HEK293 (cell line): Measurements from ENCODE around the gene RCOR2.

Experiments used
- CTCF ChIA-PET: fragments of 350-600 bp; formaldehyde crosslinking; extraction: SDS; loops from one replicate; lab custom pipeline; 2021; ENCODE audit warnings: antibody characterized with exemption; lab: Yijun Ruan, JAX
- POLR2A ChIA-PET: fragments of 300-600 bp; formaldehyde crosslinking; extraction: SDS; loops from one replicate; lab custom pipeline; 2020; ENCODE audit warnings: antibody characterized with exemption, inconsistent platforms; lab: Yijun Ruan, JAX
- H3K27ac ChIP-seq: fragments of 200-500 bp; sonication (Bioruptor generic); 2 replicates; pipeline ENCODE4 v1.5.1; 2014; ENCODE audit warnings: low read depth, low read length, control low read depth, inconsistent platforms; ENCODE audit errors: extremely low read depth
- H3K36me3 ChIP-seq, 2 experiments: fragments of 200-500 bp in 1 of 2; sonication (Bioruptor generic) in 1 of 2; 1 replicate in 1 of 2; 2 replicates in 1 of 2; pipeline ENCODE4 v1.5.1; 2014 to 2017; ENCODE audit warnings: inconsistent platforms in 2 of 2, low read length in 2 of 2; ENCODE audit not compliant: control insufficient read depth in 2 of 2, insufficient read depth in 1 of 2
- H3K4me1 ChIP-seq: fragments of 200-500 bp; sonication (Bioruptor generic); 2 replicates; pipeline ENCODE4 v1.5.1; 2014; ENCODE audit warnings: mild to moderate bottlenecking, low read length, inconsistent platforms; ENCODE audit not compliant: control insufficient read depth, insufficient read depth
- H3K4me3 ChIP-seq: 2 replicates; pipeline ENCODE4 v1.5.1; 2011; ENCODE audit warnings: low read depth, mild to moderate bottlenecking, control low read depth, low read length, moderate library complexity
- H3K9me3 ChIP-seq: fragments of 200-500 bp; sonication (Bioruptor generic); 2 replicates; pipeline ENCODE4 v1.5.1; 2014; ENCODE audit warnings: low read depth, low read length, inconsistent platforms; ENCODE audit not compliant: control insufficient read depth, insufficient read depth
- AEBP2 ChIP-seq: fragments of 450-650 bp; formaldehyde crosslinking; IDR thresholded peaks from 2 replicates; pipeline ENCODE4 v1.5.1; 2016; ENCODE audit warnings: missing biosample characterization, missing genetic modification characterization, borderline replicate concordance
- BCL11A ChIP-seq: fragments of 450-650 bp; formaldehyde crosslinking; IDR thresholded peaks from 2 replicates; pipeline ENCODE4 v1.5.1; 2016; ENCODE audit warnings: low read depth, missing biosample characterization, missing genetic modification characterization
- EGR2 ChIP-seq: fragments of 450-650 bp; formaldehyde crosslinking; IDR thresholded peaks from 2 replicates; pipeline ENCODE4 v1.5.1; 2016; ENCODE audit warnings: low read depth, missing biosample characterization, missing genetic modification characterization
- FEZF1 ChIP-seq: fragments of 450-650 bp; formaldehyde crosslinking; IDR thresholded peaks from 2 replicates; pipeline ENCODE4 v1.5.1; 2016; ENCODE audit warnings: missing biosample characterization, missing genetic modification characterization
- MZF1 ChIP-seq: fragments of 450-650 bp; formaldehyde crosslinking; IDR thresholded peaks from 2 replicates; pipeline ENCODE4 v1.5.1; 2017; ENCODE audit warnings: missing biosample characterization, missing genetic modification characterization, borderline replicate concordance
- OVOL3 ChIP-seq: fragments of 450-650 bp; formaldehyde crosslinking; IDR thresholded peaks from 2 replicates; pipeline ENCODE4 v1.5.1; 2016; ENCODE audit warnings: missing biosample characterization, missing genetic modification characterization
- SCRT1 ChIP-seq: fragments of 450-650 bp; formaldehyde crosslinking; IDR thresholded peaks from 2 replicates; pipeline ENCODE4 v1.5.1; 2016; ENCODE audit warnings: missing biosample characterization, missing genetic modification characterization, borderline replicate concordance
- SP7 ChIP-seq: fragments of 450-650 bp; formaldehyde crosslinking; IDR thresholded peaks from 2 replicates; pipeline ENCODE4 v1.5.1; 2016; ENCODE audit warnings: missing biosample characterization, missing genetic modification characterization
- ZFP69B ChIP-seq: fragments of 450-650 bp; formaldehyde crosslinking; IDR thresholded peaks from 2 replicates; pipeline ENCODE4 v1.5.1; 2016; ENCODE audit warnings: missing biosample characterization, missing genetic modification characterization
- ZNF239 ChIP-seq: fragments of 450-650 bp; formaldehyde crosslinking; IDR thresholded peaks from 2 replicates; pipeline ENCODE4 v1.5.1; 2016; ENCODE audit warnings: missing biosample characterization, missing genetic modification characterization
- ZNF324 ChIP-seq: fragments of 450-650 bp; formaldehyde crosslinking; IDR thresholded peaks from 2 replicates; pipeline ENCODE4 v1.5.1; 2016; ENCODE audit warnings: missing biosample characterization, missing genetic modification characterization
- ZNF426 ChIP-seq: fragments of 450-650 bp; formaldehyde crosslinking; IDR thresholded peaks from 2 replicates; pipeline ENCODE4 v1.5.1; 2017; ENCODE audit warnings: missing biosample characterization, missing genetic modification characterization, mild to moderate bottlenecking, inconsistent platforms, moderate library complexity
- ZNF473 ChIP-seq: fragments of 450-650 bp; formaldehyde crosslinking; IDR thresholded peaks from 2 replicates; pipeline ENCODE4 v1.5.1; 2017; ENCODE audit warnings: missing biosample characterization, missing genetic modification characterization
- ZNF501 ChIP-seq: fragments of 450-650 bp; formaldehyde crosslinking; IDR thresholded peaks from 2 replicates; pipeline ENCODE4 v1.5.1; 2016; ENCODE audit warnings: missing biosample characterization, missing genetic modification characterization
- ZNF555 ChIP-seq: fragments of 450-650 bp; formaldehyde crosslinking; conservative IDR thresholded peaks from 2 replicates; pipeline ENCODE4 v1.5.1; 2017; ENCODE audit warnings: missing biosample characterization, mild to moderate bottlenecking, missing genetic modification characterization, inconsistent platforms
- ZNF571 ChIP-seq: fragments of 450-650 bp; formaldehyde crosslinking; IDR thresholded peaks from 2 replicates; pipeline ENCODE4 v1.5.0; 2017; ENCODE audit warnings: missing biosample characterization, missing genetic modification characterization
- ZNF585B ChIP-seq: fragments of 450-650 bp; formaldehyde crosslinking; IDR thresholded peaks from 2 replicates; pipeline ENCODE4 v1.5.1; 2016; ENCODE audit warnings: missing biosample characterization, missing genetic modification characterization
- ZNF624 ChIP-seq: fragments of 450-650 bp; formaldehyde crosslinking; IDR thresholded peaks from 2 replicates; pipeline ENCODE4 v1.5.1; 2017; ENCODE audit warnings: missing biosample characterization, missing genetic modification characterization
- ZSCAN16 ChIP-seq: fragments of 450-650 bp; formaldehyde crosslinking; IDR thresholded peaks from 2 replicates; pipeline ENCODE4 v1.5.1; 2016; ENCODE audit warnings: missing biosample characterization, missing genetic modification characterization
- ZSCAN23 ChIP-seq: fragments of 450-650 bp; formaldehyde crosslinking; IDR thresholded peaks from 2 replicates; pipeline ENCODE4 v1.5.1; 2016; ENCODE audit warnings: missing biosample characterization, missing genetic modification characterization
- ZSCAN5A ChIP-seq: fragments of 450-650 bp; formaldehyde crosslinking; IDR thresholded peaks from 2 replicates; pipeline ENCODE4 v1.5.1; 2016; ENCODE audit warnings: missing biosample characterization, missing genetic modification characterization
- TF ChIP-seq, protein P1 (sequence below): fragments of 450-650 bp; formaldehyde crosslinking; IDR thresholded peaks from 2 replicates; pipeline ENCODE4 v1.5.1; 2016; ENCODE audit warnings: missing biosample characterization, missing genetic modification characterization

The RCOR2 gene

GRCh38 chr11:63952570-63952969, 35.6 kb upstream of the RCOR2 start:
- CTCF ChIA-PET = interaction anchor here (0.8 to 1.5 kb wide), 3 partner anchors 37 to 119 kb away, joined by 3 to 6 read pairs (median 3); no protein-coding TSS in a partner anchor

DNA sequence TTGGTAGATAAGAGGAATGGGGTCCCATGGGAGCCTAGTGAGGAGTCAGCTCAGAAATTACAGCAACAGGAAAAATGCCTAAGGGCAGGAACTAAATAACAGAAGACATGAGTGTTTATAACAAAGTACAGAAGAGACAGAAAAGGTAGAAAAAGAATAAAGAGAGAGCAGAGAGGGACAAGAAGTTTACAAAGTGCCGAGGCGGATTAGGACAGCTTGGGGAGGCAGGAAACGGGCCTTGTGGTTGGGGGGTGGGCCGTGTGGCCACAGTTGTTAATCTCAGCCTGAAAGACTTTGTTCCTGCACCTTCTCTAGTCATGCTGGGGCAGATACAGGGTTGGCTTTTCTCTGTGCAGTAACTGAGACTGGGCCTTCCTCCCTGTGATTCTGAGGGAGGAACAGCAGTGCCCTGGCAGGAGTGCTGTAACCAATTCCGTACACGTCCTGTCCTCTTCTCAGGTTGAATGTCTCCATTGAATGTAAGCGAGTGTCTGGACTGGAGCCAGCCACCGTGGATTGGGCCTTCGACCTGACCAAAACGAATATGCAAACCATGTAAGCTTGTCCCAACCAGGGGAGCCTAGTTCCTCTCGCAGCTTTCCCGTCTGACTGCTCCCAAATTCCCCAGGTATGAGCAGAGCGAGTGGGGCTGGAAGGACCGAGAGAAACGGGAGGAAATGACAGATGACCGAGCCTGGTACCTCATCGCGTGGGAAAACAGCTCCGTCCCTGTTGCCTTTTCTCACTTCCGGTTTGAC, 35.0 kb upstream of the RCOR2 start:
- no peaks in the 10 kb centered on the region for H3K9me3 ChIP-seq
- CTCF ChIA-PET = interaction anchor here (1.2 to 2.0 kb wide), 4 partner anchors 45 to 198 kb away, joined by 3 to 8 read pairs (median 4); no protein-coding TSS in a partner anchor
- no peaks in the 10 kb centered on the region for H3K4me1 ChIP-seq
- TF ChIP-seq ZSCAN16 (tag by site-specific recombination) (no peak), ZNF624 (tag by site-specific recombination) (no peak), ZNF324 (tag by site-specific recombination) (no peak), ZSCAN5A (tag by site-specific recombination) (no peak), OVOL3 (tag by site-specific recombination) (no peak), ZNF585B (tag by site-specific recombination) (no peak), ZFP69B (tag by site-specific recombination) (no peak)
- TF ChIP-seq, all 188 proteins: peak for 0
- POLR2A ChIA-PET = interaction anchor here (0.6 to 1.2 kb wide), 2 partner anchors 34 to 99 kb away, joined by 3 read pairs; no protein-coding TSS in a partner anchor
- no peak overlapping the region for H3K4me3 ChIP-seq
- no peak overlapping the region for H3K27ac ChIP-seq
- peaks cover 4 to 85% of the 10 kb centered on the region in 2 experiments; a peak in 2 of 3 replicates for H3K36me3 ChIP-seq

More at GRCh38 chr11:63952570-63952969, 35.6 kb upstream of the RCOR2 start:
- Histone ChIP-seq H3K27ac (no peak overlapping the region), H3K9me3 (no peaks in the 10 kb centered on the region), H3K36me3 (peaks cover 4 to 85% of the 10 kb centered on the region in 2 experiments; a peak in 2 of 3 replicates), H3K4me3 (no peak overlapping the region), H3K4me1 (no peaks in the 10 kb centered on the region)
- no peak for TF ChIP-seq ZNF473 (tag by site-specific recombination)
- TF ChIP-seq ZNF501 (tag by site-specific recombination) = no peak
- TF ChIP-seq ZNF571 (tag by site-specific recombination) = no peak
- no peak for TF ChIP-seq ZNF555 (tag by site-specific recombination)
- TF ChIP-seq SP7 (tag by site-specific recombination) = no peak
- no peak for TF ChIP-seq FEZF1 (tag by site-specific recombination)
- no peak for TF ChIP-seq BCL11A
- TF ChIP-seq EGR2 (tag by site-specific recombination) = no peak
- no peak for TF ChIP-seq SCRT1
- TF ChIP-seq ZNF239 = no peak
- no peak for TF ChIP-seq ZNF426 (tag by site-specific recombination)
- no peak for TF ChIP-seq MZF1
- TF ChIP-seq ZSCAN23 (tag by site-specific recombination) = no peak
- TF ChIP-seq AEBP2 = no peak
- TF ChIP-seq, protein P1, sequence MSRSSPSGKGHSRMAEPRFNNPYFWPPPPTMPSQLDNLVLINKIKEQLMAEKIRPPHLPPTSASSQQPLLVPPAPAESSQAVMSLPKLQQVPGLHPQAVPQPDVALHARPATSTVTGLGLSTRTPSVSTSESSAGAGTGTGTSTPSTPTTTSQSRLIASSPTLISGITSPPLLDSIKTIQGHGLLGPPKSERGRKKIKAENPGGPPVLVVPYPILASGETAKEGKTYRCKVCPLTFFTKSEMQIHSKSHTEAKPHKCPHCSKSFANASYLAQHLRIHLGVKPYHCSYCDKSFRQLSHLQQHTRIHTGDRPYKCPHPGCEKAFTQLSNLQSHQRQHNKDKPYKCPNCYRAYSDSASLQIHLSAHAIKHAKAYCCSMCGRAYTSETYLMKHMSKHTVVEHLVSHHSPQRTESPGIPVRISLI (tag by site-specific recombination) = no peak
- POLR2A ChIA-PET = interaction anchor here (0.6 to 1.2 kb wide), 2 partner anchors 35 to 100 kb away, joined by 3 read pairs; no protein-coding TSS in a partner anchor
